Measurements from ENCODE around the gene PATZ1.

PATZ1 gene

DNA sequence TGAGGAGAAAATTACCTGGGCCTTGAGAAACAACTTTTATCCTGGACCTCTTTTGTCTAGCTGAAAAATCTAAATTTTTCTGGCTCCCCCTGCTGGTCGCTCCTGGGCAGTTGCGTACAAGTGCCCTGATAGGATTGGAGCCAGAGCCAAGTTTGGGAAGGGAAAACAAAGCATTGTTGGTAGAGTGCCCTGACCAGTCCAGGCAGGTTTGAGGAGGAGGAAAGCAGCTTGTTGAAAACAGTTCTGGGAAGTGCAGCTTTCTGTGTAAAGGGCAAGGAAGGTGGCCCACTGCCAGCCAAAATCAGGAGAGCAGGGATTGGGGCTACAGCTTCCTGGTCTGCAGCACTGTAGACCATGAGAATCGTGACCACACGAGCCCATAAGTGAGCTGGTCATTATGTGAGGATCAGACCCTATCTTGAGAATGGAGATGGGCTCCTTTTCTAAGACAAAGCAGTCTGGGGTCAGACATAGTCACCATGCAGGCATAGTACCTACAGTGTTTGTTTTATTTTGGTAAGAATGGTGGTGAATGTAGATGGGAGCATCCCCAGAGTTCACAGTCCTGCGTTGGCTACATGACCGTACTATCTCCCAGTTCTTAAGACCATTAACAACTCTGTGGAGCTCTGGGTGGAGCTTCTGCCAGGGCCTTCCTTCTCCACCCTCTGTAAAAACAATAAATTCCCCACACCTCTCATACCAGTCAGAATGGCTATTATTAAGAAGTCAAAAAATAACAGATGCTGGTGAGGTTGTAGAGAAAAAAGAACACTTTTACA lies 32.6 kb downstream of the PATZ1 start:
- DNase-seq (ENCODE audit: low read depth) = no peak

DNA sequence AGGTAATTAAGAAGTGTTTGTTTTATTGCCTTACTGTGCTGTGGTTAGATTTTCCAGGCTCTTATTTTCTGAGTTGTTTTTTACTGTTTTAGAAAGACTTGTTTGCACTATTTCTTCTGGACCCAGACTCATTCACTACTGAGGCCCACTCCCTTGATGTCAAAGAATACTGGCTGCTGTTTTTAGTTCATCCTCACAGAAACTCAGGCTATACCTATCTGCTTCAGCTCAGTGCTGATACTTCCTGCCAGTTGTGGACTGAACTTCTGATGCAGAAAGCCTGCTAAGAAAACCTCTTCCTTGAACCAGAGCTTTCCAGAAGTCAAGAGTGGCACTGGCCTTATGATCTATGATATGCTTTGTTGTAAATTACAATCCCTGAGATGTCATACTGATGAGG lies 38.0 kb downstream of the PATZ1 start:
- no peak for DNase-seq (ENCODE audit: low read depth)

DNA sequence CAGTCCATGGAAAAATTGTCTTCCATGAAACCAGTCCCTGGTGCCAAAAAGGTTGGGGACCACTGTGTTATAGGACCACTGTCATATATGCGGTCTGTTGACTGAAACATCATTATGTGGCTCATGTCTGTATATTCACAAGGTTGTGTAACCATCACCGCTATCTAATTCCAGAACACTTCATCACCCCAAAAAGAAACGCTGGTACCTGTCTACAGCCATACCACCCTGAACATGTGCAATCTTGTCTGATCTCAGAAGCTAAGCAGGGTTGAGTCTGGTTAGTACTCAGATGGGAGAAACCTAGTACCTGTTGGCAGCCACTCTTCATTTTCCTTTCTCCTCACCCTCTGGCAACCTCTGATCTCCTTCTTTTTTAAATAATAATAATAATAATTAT lies 41.0 kb downstream of the PATZ1 start:
- no peak for DNase-seq (ENCODE audit: low read depth)

DNA sequence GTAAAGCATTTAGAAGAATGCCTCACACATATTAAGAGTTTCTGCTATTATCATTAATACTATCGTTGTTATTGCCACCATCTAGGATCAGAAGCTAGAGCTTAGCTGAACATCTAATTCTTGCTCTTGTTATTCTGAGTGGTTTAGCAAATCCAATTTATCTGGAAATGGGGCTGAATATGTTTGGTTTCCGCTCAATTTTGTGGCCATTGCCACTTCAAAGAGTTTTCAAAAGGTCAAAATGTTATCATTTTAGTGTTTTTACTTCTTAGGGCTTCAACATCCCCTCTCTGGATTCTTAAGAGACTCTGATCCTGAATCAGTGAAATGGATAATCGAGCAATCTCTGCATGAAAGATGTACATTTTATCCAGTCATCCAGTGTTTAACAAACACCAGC lies 43.6 kb downstream of the PATZ1 start:
- no peak for DNase-seq (ENCODE audit: low read depth)

DNA sequence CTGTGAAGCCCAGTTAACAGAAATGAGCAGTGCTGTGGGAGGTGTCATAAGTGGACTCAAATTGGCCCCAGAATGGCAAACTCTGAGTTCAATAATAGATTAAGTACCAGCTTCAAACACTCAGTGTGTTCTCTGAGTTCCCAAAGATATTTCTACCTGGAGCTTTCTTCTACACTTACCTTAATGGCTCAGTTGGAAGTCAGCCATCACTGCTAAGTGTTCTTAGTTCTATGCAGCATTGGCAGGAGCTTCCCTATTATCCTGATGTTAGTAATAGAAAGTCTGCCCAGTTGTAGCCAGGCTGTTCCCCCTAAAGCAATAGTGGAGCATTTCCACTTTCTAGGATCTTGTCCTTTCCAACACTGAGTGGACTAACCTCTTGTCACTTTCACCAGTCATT lies 44.1 kb downstream of the PATZ1 start:
- no peak for DNase-seq (ENCODE audit: low read depth)

DNA sequence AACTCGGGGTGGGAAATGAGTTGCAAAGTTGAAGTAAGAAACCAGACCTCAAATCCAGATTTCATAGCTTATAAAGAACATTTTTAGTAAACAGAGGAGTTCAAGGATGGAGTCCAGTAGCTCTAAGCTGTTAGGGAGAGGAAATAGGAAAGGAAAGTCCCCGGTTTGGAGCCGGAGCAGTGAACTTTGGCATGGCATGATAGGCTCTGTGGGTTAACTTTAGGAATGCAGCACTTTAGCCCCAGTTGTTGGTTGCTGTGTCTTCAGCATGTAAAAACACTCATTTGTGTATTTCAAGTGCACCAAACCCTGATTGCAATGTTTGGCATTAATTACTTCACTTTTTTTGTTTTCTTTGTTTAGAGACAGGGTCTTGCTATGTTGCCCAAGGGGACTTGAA lies 45.2 kb downstream of the PATZ1 start:
- DNase-seq (ENCODE audit: low read depth) = no peak

DNA sequence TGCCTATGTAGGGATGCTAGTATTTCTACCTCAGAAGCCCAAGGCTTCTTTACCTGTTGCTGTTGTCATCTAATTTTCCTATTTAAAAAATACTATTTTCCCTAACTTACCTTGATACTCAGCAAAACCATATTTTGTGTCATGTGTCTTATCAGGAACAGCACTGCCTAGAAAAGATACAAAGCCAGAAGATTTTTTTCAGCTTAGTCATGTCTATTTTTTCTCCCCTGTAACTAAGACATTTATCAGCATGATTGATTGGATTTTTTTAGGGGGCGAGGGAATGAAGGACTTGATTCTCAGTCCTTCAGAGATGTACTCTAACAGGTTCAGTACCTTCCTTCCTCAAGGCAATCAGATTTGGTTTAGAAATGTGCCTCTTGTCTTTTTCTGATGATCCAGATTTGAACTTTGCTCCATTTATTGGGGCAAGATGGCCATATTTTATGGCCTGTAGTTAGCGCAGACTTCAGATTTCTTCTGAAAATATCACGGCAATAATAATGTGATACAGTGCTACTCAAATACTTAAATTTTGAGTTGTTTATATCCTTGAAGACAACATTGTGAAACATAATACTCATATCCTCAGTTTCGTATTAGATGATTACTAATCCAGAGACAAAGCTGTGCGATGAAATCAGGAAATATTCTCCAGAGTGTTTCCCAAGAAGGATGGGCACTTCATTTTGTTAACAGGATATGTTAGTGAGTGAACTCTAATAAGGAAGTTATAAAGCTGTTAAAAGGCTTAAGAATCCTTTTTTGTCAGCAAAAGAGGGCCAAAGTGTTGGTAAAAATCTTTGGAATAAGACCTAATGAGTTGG lies 50.1 kb downstream of the PATZ1 start:
- peak; percentile 47 for DNase-seq (ENCODE audit: low read depth)

DNA sequence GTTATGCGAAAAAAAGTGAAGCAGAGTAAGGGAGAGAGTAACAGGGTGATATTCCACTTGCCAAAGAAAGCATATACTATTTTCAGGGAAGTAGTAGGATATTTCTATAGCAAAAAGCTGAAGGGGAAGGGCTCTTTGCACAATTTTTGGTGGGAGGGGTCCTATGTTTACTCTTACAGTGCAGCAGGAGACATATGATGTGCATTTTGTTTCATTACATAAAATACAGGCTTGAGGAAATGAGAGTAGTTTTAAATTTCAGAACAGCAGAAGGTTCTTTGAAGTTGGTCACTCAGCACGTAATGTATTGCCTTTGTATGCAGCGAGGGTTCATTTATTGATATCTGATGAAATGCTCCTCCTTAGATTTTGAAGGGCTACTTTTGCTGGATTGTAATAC lies 50.8 kb downstream of the PATZ1 start:
- no peak for DNase-seq (ENCODE audit: low read depth)

DNA sequence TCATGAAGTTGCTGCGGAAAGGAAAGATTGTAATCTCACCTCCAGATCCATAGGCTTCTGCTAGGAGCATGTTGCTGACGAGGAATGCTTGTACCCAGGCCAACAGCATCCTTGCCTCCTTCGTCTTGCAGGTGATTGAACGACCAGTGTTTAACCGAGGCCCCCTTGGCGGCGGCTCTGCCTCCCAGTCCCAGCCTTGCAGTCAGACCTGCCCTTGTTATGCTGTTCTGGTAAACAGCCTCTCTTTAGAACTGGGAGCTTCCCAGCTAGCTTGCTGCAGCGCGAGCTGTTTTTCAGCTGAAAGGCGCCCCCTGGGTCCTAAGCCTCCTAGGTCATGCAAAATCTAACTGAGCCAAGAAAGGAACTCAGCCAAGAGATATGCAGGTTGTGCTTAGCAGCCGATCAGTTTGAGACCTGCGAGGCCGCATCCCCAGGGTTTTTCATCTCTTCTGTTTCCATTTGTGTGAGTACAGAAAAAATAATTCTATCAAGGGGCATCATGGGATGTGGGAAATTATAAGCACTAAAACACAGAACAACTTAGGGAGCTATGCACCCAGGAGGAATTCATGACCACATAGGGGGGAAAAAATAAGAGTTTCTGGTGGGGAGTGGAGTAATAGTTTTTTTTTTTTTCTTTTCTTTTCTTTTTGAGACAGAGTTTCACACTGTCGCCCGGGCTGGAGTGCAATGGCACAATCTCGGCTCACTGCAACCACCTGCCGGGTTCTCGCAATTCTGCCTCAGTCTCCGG lies 53.7 kb downstream of the PATZ1 start, which contains the start of gene PIK3IP1:
TSS of gene PIK3IP1 (minus strand) at position 253 of the 754 bp plus-strand sequence. CDS start at position 109, 144 bp downstream.
- DNase-seq (ENCODE audit: low read depth) = peak; percentile 46

DNA sequence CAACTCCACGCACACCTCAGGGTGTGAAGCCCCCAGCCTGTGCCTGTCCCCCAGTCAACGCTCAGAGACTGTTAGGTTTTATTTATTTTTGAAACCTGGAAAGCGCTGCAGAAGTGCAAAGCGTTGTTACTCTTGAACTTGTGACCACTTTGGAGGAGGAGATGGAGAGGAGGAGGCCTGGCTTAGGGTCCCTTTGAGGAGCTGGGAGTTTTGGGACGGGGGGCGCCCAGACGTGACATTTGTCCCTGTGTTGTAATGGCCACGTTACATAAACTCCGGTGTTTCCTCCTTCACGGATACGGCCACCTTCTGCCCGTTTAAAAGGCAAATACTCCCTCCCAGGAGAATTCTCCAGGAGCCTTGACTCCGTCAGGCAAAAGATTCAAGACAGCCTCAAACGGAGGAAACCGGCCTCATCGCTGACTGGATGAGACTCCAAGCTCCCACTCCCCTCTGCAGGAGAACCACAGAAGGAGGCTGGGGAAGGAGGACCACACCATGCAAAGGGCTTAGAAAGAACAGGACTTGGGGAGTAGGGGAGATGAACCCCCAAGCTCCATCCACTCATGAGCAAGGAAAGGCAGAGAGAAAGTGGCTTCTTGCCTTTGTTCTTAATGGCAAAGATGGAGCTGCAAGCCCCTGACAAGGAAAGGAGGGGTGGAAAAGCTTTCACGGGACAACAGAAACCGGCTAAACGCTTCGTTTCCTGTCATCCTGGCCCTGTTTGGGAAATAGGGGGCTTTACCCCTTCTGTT lies 54.5 kb downstream of the PATZ1 start:
- no peak for DNase-seq (ENCODE audit: low read depth)

DNA sequence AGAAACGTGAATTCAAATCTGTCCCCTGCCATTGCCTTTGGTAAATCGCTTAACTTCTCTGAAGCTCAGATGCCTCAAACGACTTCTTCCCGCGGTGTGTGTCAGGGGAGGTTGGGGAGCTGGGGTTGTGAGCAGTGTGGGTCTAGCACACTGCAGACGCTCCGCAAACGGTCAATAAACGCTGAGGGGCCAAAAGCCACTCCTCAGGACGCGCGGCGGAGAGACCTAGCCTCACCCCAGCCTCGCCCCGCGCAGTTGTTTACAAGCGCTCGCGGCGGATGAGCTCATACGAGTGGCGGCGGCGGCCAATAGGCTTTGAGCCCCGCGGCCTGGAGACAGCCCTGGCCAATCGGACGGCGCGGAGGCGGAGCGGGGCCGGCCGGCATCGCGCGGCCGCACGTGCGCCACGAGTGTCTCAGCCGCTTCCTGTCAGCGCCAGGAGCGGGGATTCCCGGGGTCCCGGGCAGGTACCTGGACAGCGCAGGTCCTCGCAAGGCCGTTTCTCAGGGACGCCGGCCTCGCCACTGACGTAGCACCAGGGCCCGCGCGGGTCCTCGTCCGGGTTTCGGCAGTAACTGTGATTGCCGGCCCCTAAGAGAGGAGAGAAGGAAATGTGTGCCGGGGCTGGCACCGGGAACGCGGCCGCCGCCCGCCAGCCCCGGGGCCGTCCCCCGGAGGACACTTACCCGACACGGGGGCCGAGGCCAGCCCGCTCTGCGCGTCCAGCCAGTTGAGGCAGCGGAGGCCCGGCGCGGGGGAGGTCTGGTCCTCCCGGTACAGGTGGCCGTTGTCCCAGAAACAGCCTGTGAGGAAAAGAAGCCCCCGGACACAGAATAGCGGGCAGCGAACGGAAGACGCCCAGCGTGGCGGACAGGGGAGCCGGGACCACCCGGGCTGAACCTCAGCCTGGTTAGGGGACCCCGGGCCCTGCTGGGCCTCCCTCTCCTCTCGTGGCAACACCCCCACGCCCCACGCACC lies 55.4 kb downstream of the PATZ1 start:
- DNase-seq (ENCODE audit: low read depth) = peak; percentile 40

DNA sequence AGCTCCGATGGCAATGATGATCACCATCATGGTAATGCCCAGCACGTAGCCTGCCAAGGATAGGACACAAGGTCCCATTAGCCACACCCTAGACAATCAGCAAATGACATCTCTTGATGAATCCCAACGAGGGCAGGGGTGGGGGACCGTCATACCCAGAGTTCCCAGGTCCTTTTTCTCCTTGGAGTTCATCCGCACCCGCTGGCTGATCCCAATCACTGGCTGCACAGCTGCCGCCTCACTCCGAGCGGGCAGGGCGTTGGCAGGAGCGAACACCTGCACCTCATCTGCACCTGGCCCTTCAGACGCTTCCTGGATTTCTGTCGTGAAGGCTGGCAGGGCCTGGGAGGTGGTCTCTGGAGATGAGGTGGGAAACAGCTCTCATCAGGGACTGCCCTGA lies 56.8 kb downstream of the PATZ1 start:
- no peak for DNase-seq (ENCODE audit: low read depth)

DNA sequence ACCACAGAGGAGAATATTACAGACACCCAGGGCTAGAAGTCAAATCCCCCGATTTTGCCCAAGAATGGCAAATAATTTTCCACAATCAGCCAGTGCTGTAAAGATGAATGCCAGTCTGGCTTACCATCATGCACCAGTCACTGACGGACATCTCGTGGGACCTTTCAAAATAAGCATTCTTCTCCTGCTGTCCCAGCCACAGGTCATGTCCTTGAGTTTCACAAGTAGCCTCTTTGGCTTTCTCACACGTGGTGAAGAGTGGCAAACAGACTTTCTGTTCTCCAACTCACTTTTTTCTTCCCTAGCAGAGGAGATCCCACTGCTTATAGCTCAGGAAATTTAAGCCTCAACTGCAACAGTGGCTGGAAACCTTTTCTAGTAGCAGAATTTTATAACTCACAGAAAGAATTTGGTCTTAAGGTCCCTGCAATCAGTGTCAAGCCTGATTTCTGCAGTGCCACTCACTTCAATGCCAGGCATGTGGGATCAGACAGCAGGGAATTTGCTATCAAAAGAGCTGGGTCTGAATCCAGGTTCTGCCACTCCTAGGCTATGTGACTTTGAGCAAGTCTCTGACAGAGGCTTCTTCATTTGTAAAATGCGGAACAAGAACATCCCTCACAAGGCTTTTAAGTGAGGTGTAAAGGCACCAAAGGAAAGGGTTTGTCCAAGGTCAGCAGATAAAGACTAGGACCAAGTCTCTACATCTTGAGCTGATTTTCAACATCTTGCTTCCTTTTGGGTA lies 57.5 kb downstream of the PATZ1 start:
- DNase-seq (ENCODE audit: low read depth) = no peak

DNA sequence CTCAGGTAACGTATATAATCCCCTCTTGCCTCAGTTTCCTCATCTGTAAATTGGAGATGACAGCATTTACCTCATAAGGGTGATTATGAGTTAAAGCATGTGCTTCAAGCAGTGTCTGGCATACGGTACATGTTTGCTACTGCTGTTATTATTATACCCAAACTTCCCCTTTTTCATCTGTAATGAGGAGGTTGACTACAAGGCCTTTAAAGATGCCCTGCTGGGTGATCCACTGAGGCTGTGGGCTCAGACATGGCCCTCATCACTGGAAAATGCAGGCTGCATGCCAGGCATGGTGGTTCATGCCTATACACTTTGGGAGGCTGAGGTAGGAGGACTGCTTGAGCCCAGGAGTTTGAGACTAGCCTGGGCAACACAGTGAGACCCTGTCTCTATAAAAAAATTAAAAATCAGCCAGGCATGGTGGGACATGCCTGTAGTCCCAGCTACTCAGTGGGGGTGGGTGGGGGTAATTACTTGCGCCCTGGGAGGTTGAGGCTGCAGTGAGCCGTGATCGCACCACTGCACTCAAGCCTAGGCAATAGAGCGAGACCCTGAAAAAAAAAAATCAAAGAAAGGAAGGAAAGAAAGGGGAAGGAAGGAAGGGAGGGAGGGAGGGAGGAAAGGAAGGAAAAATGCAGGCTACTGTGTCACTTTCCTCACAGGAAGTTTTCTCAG lies 58.2 kb downstream of the PATZ1 start:
- DNase-seq (ENCODE audit: low read depth) = no peak

DNA sequence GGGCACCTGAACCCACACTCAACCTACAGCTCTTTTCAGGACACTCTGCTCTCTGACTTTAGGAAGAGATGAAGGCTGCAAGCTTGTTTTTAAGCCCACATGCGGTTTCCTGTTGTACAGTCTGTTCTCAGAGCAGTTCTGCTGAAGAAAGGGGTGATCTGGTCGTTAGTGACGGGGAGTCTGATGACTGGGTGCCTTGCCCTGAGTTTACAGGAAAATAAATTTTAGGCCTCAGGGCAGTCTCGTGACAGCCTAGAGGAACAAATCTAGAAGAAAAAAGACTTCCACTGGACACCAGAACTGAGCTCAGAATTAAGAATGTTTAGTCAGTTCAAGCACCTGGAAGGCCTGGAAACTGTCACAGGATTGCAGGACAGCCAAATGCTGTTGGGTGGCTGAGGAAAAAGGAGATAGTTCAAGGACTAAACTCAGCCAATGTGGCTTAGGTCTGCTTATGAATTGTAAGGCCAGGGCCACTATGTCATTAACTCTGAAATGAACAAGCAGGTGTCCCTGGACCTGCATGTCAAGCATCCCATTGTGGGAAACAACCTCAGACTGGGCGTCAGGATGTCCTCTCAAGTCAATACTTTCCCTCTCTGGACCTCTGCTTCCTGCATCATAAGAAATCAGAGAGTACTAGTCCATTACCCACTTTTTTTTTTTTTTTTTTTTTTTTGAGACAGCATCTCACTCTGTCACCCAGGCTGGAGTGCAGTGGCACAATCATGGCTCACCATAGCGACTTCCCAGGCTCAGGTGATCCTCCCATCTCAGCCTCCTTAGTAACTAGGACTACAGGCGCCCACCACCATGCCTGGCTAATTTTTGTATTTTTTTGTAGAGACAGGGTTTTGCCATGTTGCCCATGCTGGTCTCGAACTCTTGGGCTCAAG lies 59.5 kb downstream of the PATZ1 start:
- DNase-seq (ENCODE audit: low read depth) = no peak

DNA sequence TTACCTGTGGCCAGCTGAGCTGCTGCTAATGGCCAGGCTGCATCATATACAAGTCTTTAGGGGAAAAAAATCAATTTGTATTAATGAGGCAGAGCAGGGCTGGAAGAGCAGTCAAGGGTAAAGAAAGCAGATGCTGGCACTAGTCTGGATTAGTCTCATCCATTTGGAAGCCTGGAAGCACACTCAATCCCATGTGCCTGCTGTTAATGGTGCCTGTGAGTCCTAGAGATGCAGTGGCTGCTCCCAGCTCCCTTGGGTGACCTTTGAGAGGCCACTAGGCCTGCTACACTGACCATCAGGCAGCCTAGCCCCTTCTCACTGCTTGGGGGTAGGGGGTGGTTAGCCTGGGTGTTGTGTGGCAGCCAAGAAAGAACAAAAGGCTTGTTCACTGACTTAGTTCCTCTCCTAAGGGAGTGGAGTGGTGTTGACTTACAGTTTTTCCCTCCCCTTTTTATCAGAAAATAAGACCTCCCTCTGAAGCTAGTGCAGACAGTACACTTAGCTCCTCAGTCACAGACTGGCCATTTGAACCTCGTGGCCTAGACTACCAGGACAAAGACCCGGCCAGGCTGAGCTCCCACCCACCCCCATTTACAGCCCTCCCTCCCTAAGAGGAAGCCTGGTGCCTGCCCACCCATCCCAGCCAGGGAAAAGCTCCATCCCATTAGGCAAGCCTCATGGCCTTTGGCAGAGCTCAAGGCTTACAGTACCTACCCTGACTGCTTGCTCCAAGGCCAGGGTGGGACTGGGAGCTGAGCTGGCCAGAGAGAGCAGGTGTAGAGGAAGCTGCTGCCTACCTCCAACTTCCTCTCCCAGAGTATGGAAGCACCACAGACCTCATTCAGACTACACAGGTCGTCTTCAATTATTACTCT lies 61.6 kb downstream of the PATZ1 start:
- DNase-seq (ENCODE audit: low read depth) = no peak

DNA sequence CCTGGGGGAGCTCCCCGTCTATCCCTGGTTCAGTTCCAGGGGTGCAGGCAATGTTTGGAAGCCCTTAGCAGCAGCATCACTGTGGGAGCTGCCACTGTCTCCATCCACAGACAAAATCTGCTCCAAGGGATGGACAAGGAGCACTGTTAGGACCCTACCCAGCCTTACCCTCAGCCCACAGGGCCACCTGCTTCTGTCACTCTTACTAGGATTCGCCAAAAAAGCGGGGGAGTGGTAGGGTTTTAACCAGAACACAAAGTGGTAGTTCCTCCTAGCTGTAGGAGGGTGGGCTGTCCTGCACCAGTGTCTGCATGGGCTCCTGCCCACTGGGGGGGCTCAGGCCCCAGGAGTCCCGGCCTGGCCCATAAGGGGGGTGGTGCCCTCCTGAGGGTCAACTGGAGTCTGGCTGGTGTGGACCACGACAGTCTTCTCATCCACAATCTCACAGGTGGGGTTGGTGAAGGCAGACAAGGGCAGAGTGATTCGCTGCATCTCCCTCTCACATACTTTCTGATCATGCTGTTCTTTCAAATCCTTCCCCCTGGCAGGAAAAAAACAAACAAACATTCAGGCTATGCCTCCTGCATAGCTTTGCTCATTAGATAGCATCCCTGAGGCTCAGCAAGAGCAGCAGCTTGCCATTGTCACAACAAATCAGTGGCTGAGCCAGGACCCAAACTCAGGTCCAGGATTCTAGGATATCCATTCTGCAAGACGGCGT lies 63.2 kb downstream of the PATZ1 start:
- DNase-seq (ENCODE audit: low read depth) = no peak
